Keratinocyte (primary cell): ENCODE measurements around the gene TRIM52.

Experiments used
- EZH2 ChIP-seq: IDR thresholded peaks from one replicate; pipeline ENCODE4 v1.6.1; 2012; ENCODE audit warnings: inconsistent platforms, mild to moderate bottlenecking, low read length, moderate library complexity
- TF ChIP-seq, protein P1 (sequence below), 3 experiments: IDR thresholded peaks in 1 of 3; conservative IDR thresholded peaks in 1 of 3; optimal IDR thresholded peaks in 1 of 3; 2 replicates in 2 of 3; 3 replicates in 1 of 3; pipeline versions ENCODE3 to v1.5.1; 2011; ENCODE audit warnings: low read length in 3 of 3, mild to moderate bottlenecking in 3 of 3, moderate library complexity in 2 of 3, control low read depth in 1 of 3, inconsistent platforms in 1 of 3; ENCODE audit not compliant: insufficient read depth in 2 of 3; ENCODE audit errors: extremely low read depth in 1 of 3

- TF ChIP-seq, protein P1, sequence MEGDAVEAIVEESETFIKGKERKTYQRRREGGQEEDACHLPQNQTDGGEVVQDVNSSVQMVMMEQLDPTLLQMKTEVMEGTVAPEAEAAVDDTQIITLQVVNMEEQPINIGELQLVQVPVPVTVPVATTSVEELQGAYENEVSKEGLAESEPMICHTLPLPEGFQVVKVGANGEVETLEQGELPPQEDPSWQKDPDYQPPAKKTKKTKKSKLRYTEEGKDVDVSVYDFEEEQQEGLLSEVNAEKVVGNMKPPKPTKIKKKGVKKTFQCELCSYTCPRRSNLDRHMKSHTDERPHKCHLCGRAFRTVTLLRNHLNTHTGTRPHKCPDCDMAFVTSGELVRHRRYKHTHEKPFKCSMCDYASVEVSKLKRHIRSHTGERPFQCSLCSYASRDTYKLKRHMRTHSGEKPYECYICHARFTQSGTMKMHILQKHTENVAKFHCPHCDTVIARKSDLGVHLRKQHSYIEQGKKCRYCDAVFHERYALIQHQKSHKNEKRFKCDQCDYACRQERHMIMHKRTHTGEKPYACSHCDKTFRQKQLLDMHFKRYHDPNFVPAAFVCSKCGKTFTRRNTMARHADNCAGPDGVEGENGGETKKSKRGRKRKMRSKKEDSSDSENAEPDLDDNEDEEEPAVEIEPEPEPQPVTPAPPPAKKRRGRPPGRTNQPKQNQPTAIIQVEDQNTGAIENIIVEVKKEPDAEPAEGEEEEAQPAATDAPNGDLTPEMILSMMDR (optimal IDR thresholded peaks at IDR 0.05 in 1 of 3, IDR thresholded peaks at IDR 0.05 in 1 of 3, conservative IDR thresholded peaks at IDR 0.05 in 1 of 3; ENCODE audit: extremely low read depth in 1 of 3, insufficient read depth in 2 of 3, low read length in 3 of 3): no peak
- TF ChIP-seq EZH2: no peak
Observed at GRCh38 chr5:181236471-181236870, 24.5 kb downstream of the TRIM52 start.
